ENCODE measurements around the gene MSI2.

DNA sequence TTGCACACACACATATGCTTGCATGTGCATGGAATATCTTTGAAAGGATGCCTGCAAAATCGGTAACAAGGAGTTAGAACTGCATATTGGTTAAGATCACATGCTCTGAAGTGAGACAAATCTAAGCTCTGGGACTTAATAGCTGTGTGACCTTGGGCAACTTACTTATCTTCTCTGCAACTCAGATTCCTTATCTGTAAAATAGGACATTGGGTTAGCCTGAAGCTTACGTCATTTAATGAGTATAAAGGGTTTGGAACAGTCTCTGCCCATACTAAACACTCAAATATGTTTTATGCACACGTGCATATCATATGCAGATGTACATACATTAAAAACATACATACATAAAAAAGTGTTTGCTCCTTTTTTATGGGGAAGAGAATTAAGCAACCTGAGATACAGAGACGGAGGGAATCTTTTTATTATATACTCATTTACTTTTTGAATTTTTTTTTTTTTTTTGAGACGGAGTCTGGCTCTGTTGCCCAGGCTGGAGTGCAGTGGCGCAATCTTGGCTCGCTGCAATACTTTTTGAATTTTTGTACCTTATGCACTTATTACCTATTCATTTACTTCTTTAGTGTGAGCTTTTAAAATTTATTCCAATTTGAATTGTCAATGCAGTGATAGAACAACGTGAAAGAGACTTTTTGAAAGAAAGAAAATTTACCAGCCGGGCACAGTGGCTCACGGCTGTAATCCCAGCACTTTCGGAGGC lies 282.6 kb downstream of the MSI2 start:
- TF ChIP-seq, protein P1, sequence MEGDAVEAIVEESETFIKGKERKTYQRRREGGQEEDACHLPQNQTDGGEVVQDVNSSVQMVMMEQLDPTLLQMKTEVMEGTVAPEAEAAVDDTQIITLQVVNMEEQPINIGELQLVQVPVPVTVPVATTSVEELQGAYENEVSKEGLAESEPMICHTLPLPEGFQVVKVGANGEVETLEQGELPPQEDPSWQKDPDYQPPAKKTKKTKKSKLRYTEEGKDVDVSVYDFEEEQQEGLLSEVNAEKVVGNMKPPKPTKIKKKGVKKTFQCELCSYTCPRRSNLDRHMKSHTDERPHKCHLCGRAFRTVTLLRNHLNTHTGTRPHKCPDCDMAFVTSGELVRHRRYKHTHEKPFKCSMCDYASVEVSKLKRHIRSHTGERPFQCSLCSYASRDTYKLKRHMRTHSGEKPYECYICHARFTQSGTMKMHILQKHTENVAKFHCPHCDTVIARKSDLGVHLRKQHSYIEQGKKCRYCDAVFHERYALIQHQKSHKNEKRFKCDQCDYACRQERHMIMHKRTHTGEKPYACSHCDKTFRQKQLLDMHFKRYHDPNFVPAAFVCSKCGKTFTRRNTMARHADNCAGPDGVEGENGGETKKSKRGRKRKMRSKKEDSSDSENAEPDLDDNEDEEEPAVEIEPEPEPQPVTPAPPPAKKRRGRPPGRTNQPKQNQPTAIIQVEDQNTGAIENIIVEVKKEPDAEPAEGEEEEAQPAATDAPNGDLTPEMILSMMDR (IDR thresholded peaks at IDR 0.05): no peak
- TF ChIP-seq POLR2A (IDR thresholded peaks at IDR 0.05): no peak

Data from suprapubic skin (tissue), 3 donors.